ENCODE data around the gene NRL.
"Not testable (repeated sequence)": the region's sequence is repeated elsewhere in the genome, so short reads cannot be mapped to it uniquely, and the experiment has no call there.

NRL gene

DNA sequence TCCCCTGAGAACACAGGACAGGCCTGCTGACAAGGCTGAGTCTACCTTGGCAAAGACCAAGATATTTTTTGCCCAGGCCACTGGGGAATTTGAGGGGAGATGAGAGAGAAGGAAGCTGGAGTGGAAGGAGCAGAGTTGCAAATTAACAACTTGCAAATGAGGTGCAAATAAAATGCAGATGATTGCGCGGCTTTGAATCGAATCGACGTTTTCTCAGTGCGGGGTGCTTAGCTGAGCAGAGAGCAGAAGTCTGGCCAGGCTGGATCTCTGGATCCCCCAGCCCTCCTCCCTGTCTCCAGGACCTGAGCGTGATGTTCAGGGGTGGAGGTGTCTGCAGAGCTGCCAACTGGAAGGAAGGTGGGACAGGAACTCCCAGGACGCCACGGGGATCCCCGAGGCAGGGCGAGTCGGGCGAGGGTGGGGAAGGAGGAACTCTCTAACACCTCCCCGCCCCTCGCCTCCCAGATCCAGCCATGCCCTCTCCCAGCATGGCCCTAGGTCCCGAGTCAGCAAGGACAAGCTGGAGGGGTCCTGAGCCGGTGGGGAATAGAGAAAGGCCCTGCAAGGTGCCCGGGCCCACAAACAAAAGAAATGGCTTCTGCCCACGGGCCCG is 63.5 kb downstream of the NRL start:
- no peak for TF ChIP-seq CTCF (conservative IDR thresholded peaks at IDR 0.05; ENCODE audit: low read length)
- no peak for DNase-seq (ENCODE audit: low read depth)
- H3K4me3 ChIP-seq (ENCODE audit: low read length) = peak overlapping the region; percentile 41

GRCh38 chr14:24050753-24051152 is 64.0 kb downstream of the NRL start:
- not testable (repeated sequence) for DNase-seq (ENCODE audit: low read depth); H3K4me3 ChIP-seq (ENCODE audit: low read length)

DNA sequence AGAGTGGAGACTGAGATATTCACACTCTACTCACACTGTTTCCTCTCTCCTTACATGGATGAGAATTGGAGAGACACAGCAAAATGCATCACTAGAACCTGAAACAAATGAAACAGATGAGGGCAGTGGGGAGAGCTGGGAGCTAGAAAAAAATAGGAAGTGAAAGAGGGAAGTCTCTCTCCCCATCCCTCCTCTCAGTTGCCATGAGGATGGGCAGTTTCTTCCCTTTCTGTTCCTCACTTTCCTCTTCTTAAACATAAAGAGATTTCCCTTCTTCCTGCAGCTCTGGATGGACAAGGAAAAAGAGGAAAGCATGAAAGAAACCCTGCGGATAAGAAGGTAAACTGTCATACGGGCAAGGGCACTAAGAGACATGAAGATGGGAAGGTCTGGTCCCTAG is 65.7 kb downstream of the NRL start:
- not testable (repeated sequence) for H3K4me3 ChIP-seq (ENCODE audit: low read length); DNase-seq (ENCODE audit: low read depth)

DNA sequence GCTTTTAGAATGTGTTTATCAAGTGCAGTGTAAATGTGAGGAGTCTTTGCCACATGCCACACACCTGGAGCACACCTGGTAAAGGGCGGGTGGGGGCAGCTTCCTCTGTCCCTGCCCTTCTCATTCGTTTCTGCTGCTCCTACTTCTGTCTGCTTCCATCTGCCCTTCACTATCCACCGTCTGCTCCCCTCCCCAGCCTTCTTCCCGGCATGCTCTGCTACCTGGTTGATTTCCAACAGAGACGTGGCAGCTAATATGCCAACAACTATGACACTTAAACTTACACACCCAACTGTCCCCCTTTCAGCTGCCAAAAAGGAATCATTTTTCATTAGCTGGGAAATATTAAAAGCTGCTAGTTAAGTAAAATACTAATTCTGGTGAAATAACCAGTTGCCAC is 72.0 kb downstream of the NRL start:
- no peak for TF ChIP-seq CTCF (conservative IDR thresholded peaks at IDR 0.05; ENCODE audit: low read length)
- DNase-seq (ENCODE audit: low read depth) = no peak
- H3K4me3 ChIP-seq (ENCODE audit: low read length) = no peak overlapping the region

DNA sequence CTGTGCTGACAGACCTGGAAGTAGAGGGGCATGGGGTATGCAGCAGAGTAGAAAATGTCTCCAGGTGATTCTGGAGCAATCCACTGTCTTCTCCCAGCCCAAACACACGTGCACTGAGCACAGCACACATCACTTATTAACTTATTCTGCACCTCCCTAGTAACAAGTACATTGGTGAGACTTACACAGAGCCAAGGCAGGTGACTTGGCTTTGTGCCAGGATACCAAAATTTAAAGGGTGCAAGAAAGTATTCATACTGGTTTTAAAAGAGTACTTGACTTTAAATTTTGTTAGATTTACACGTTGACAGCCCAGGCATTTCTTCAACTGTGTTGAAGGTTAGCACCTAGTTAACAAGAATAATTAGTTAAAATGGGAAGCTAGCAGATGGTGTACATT is 74.1 kb downstream of the NRL start:
- H3K4me3 ChIP-seq (ENCODE audit: low read length) = no peak overlapping the region
- TF ChIP-seq CTCF (conservative IDR thresholded peaks at IDR 0.05; ENCODE audit: low read length) = no peak
- DNase-seq (ENCODE audit: low read depth) = no peak

GRCh38 chr14:24038686-24039085 is 76.1 kb downstream of the NRL start:
- no peak for TF ChIP-seq CTCF (conservative IDR thresholded peaks at IDR 0.05; ENCODE audit: low read length)
- H3K4me3 ChIP-seq (ENCODE audit: low read length) = no peak overlapping the region
- DNase-seq (ENCODE audit: low read depth) = no peak

DNA sequence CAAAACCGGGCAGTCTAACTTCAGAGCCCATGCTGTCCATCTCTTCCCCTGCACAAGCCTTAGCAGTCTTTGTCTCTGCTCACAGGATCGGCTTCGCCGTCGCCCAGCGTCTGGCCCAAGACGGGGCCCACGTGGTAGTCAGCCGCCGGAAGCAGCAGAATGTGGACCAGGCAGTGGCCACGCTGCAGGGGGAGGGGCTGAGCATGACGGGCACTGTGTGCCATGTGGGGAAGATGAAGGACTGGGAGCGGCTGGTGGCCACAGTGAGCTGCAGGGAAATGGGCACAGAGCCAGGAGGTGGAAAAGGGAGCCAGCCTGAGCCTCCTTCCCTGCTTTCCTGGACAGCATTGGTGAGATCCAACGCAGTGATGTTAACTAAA is 77.1 kb downstream of the NRL start:
- no peak for TF ChIP-seq CTCF (conservative IDR thresholded peaks at IDR 0.05; ENCODE audit: low read length)
- DNase-seq (ENCODE audit: low read depth) = no peak
- H3K4me3 ChIP-seq (ENCODE audit: low read length) = no peak overlapping the region

DNA sequence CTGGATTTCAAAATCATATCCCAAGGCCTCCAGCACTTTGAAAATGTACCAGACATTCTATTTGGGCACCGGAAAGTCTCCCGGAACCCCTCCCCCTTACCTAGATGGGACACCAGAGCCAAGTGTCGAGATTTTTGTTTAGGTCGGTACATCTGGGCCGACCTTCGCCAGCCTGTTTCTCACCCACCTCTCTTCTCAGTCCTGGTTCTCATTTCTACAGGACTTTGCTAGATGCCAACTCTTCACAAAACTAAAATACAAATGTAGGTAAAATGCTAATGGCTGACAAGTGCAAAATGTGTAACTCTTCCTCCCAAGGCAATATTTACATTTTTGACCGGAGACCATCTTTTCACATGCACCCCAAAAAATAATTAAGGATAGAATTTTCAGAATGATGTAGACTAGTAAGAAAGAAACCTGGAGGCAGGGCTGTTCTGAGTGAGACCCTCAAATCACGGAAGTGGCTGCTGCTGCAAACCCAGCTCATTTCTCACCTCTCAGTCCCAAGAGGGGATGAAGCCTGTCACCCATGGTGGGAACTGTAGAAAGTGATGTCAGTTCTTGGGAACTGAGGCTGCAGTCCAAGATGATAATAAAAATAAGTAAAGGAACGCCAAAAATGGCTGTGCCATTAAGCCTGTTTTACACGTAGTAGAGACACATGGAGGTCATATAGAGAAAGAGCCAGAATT is 77.6 kb downstream of the NRL start:
- H3K4me3 ChIP-seq (ENCODE audit: low read length) = peak overlapping the region; percentile 69
- not testable (repeated sequence) for DNase-seq (ENCODE audit: low read depth)
